ENCODE results near the gene GABBR2. TPM values are rescaled to one million over a fixed set of nuclear protein-coding genes. Genes with fewer than 3 reads are reported as not detected.

GABBR2 gene
- total RNA-seq, 1 experiment from 2014 or later: 6.3 TPM

DNA sequence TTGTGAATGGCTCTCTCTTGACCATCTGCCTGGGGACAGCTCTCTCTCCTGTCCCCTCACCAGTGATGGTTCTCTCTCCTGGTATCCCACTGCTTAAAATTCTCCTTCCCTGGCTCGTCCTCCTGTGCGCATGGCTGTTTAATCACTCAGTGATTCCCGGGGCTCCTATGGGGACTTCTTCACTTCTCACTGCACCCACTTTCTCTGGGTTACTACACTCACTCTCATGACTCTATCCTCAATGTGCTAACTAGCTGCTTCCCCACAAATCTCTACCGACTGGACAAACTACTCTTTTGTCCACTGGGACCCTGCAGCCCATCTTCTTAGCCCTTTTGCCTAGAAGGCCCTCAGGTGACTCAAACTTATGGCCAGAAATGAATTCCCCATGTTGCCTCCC, 364.2 kb downstream of the GABBR2 start:
- Histone ChIP-seq H3K27ac (ENCODE audit: low read length) (no peak overlapping the region), H3K9me3 (ENCODE audit: control insufficient read depth, insufficient read depth, low read depth, low read length) (no peaks in the 10 kb centered on the region), H3K36me3 (ENCODE audit: control insufficient read depth, insufficient read depth, low read length) (no peaks in the 10 kb centered on the region), H3K4me3 (ENCODE audit: low read depth in 2 of 2, low read length in 2 of 2) (no peak overlapping the region), H3K27me3 (ENCODE audit: control insufficient read depth, insufficient read depth, low read length) (no peaks in the 10 kb centered on the region), H3K4me1 (ENCODE audit: control insufficient read depth, insufficient read depth, low read length) (no peaks in the 10 kb centered on the region)
- in situ Hi-C loops (cut with HindIII; ENCODE audit: low pct_unique_long_range_greater_than_20kb, low sequenced_read_pairs) (no loop called here), intact Hi-C loops (cut with micrococcal nuclease; ENCODE audit: unreplicated experiment) (no loop called here)
- POLR2A ChIA-PET: no interaction called here
- CTCF ChIA-PET: no interaction called here
- TF ChIP-seq, protein P1, sequence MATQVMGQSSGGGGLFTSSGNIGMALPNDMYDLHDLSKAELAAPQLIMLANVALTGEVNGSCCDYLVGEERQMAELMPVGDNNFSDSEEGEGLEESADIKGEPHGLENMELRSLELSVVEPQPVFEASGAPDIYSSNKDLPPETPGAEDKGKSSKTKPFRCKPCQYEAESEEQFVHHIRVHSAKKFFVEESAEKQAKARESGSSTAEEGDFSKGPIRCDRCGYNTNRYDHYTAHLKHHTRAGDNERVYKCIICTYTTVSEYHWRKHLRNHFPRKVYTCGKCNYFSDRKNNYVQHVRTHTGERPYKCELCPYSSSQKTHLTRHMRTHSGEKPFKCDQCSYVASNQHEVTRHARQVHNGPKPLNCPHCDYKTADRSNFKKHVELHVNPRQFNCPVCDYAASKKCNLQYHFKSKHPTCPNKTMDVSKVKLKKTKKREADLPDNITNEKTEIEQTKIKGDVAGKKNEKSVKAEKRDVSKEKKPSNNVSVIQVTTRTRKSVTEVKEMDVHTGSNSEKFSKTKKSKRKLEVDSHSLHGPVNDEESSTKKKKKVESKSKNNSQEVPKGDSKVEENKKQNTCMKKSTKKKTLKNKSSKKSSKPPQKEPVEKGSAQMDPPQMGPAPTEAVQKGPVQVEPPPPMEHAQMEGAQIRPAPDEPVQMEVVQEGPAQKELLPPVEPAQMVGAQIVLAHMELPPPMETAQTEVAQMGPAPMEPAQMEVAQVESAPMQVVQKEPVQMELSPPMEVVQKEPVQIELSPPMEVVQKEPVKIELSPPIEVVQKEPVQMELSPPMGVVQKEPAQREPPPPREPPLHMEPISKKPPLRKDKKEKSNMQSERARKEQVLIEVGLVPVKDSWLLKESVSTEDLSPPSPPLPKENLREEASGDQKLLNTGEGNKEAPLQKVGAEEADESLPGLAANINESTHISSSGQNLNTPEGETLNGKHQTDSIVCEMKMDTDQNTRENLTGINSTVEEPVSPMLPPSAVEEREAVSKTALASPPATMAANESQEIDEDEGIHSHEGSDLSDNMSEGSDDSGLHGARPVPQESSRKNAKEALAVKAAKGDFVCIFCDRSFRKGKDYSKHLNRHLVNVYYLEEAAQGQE (IDR thresholded peaks at IDR 0.05; ENCODE audit: insufficient read depth in 1 of 2, low read depth in 2 of 2, low read length in 1 of 2): no peak
- TF ChIP-seq TCF7L2 (IDR thresholded peaks at IDR 0.05; ENCODE audit: low read depth, low read length) (no peak), SIN3A (IDR thresholded peaks at IDR 0.05; ENCODE audit: borderline replicate concordance, insufficient read depth, low read depth, low read length) (no peak), POLR2AphosphoS5 (IDR thresholded peaks at IDR 0.05; ENCODE audit: low read depth, low read length) (no peak)
- TF ChIP-seq, protein P2, sequence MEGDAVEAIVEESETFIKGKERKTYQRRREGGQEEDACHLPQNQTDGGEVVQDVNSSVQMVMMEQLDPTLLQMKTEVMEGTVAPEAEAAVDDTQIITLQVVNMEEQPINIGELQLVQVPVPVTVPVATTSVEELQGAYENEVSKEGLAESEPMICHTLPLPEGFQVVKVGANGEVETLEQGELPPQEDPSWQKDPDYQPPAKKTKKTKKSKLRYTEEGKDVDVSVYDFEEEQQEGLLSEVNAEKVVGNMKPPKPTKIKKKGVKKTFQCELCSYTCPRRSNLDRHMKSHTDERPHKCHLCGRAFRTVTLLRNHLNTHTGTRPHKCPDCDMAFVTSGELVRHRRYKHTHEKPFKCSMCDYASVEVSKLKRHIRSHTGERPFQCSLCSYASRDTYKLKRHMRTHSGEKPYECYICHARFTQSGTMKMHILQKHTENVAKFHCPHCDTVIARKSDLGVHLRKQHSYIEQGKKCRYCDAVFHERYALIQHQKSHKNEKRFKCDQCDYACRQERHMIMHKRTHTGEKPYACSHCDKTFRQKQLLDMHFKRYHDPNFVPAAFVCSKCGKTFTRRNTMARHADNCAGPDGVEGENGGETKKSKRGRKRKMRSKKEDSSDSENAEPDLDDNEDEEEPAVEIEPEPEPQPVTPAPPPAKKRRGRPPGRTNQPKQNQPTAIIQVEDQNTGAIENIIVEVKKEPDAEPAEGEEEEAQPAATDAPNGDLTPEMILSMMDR (IDR thresholded peaks at IDR 0.05): no peak
- DNase-seq (ENCODE audit: low read depth, low spot score) (no peak), ATAC-seq (no peak)
- BruUV-seq (replicated peaks): no TSS peak

DNA sequence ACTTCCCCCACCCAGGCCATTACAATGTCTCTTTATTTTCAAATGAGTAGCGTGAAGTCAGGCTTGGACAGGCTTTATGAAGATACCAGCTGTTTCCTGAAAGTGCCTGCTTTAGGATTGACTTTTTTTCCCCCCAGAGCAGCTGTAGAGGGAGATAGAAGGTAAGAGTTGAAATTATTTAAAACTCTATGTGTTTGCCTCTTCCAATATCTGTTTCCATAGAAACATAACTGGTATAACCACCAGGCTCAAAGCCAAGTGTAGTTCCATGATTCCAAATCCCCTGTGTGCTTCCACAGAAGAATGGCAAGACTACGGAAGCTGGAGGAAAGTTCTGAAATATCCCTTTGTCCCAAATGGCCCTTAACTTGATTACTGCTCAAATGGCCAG, 365.9 kb downstream of the GABBR2 start:
- H3K27ac ChIP-seq (ENCODE audit: low read length): no peak overlapping the region
- in situ Hi-C loops (cut with HindIII; ENCODE audit: low pct_unique_long_range_greater_than_20kb, low sequenced_read_pairs) (no loop called here), intact Hi-C loops (cut with micrococcal nuclease; ENCODE audit: unreplicated experiment) (no loop called here)
- DNase-seq (ENCODE audit: low read depth, low spot score) (no peak), ATAC-seq (no peak)
- no peaks in the 10 kb centered on the region for H3K9me3 ChIP-seq (ENCODE audit: control insufficient read depth, insufficient read depth, low read depth, low read length)
- H3K4me3 ChIP-seq (ENCODE audit: low read depth in 2 of 2, low read length in 2 of 2): no peak overlapping the region
- CTCF ChIA-PET: no interaction called here
- TF ChIP-seq TCF7L2 (IDR thresholded peaks at IDR 0.05; ENCODE audit: low read depth, low read length) (no peak), POLR2AphosphoS5 (IDR thresholded peaks at IDR 0.05; ENCODE audit: low read depth, low read length) (no peak), SIN3A (IDR thresholded peaks at IDR 0.05; ENCODE audit: borderline replicate concordance, insufficient read depth, low read depth, low read length) (no peak)
- TF ChIP-seq, protein P2 (IDR thresholded peaks at IDR 0.05): no peak
- TF ChIP-seq, protein P1 (IDR thresholded peaks at IDR 0.05; ENCODE audit: insufficient read depth in 1 of 2, low read depth in 2 of 2, low read length in 1 of 2): no peak
- POLR2A ChIA-PET: no interaction called here
- BruUV-seq (replicated peaks): no TSS peak
- no peaks in the 10 kb centered on the region for H3K4me1 ChIP-seq (ENCODE audit: control insufficient read depth, insufficient read depth, low read length)
- no peaks in the 10 kb centered on the region for H3K36me3 ChIP-seq (ENCODE audit: control insufficient read depth, insufficient read depth, low read length)
- no peaks in the 10 kb centered on the region for H3K27me3 ChIP-seq (ENCODE audit: control insufficient read depth, insufficient read depth, low read length)
